ENCODE measurements around the gene HSD17B7. TPM values are rescaled to one million over a fixed set of nuclear protein-coding genes. Genes with fewer than 3 reads are reported as not detected.

Gene HSD17B7
- total RNA-seq, 1 experiment from 2014 or later: 32.0 TPM

GRCh38 chr1:162846256-162847212 lies 56.0 kb downstream of the HSD17B7 start:
- no peak for TF ChIP-seq EZH2 (IDR thresholded peaks at IDR 0.05; ENCODE audit: low read depth)
- TF ChIP-seq CTCF (conservative IDR thresholded peaks at IDR 0.05): no peak
- Histone ChIP-seq H3K36me3 (ENCODE audit: low read depth) (no peaks in the 10 kb centered on the region), H2AFZ (no peak overlapping the region), H3K4me3 (no peak overlapping the region), H3F3A (ENCODE audit: insufficient read depth, low read depth) (no peaks in the 10 kb centered on the region), H3K4me2 (no peak overlapping the region), H3K79me2 (ENCODE audit: low read depth) (no peaks in the 10 kb centered on the region), H3K27ac (no peak overlapping the region), H4K20me1 (ENCODE audit: insufficient read depth) (no peaks in the 10 kb centered on the region), H3K9me2 (ENCODE audit: insufficient read depth) (no peaks in the 10 kb centered on the region), H3K4me1 (replicated peaks; ENCODE audit: insufficient read depth) (no peaks in the 10 kb centered on the region), H3K9me3 (ENCODE audit: insufficient read depth, low read depth) (no peaks in the 10 kb centered on the region), H3K27me3 (ENCODE audit: insufficient read depth, low read depth) (no peaks in the 10 kb centered on the region)
- BruUV-seq (replicated peaks): no TSS peak
- POLR2A ChIA-PET (ENCODE audit: unreplicated experiment): no interaction called here
- intact Hi-C loops (cut with micrococcal nuclease; ENCODE audit: unreplicated experiment): loop anchor here (5.0 kb wide), 1 partner anchor 226 kb away; no protein-coding TSS in a partner anchor
- CTCF ChIA-PET: no interaction called here
- no peak for DNase-seq

GRCh38 chr1:162847839-162848453 lies 57.4 kb downstream of the HSD17B7 start:
- Histone ChIP-seq H3K4me2 (no peak overlapping the region), H3K9me3 (ENCODE audit: insufficient read depth, low read depth) (no peaks in the 10 kb centered on the region), H3K4me1 (replicated peaks; ENCODE audit: insufficient read depth) (no peaks in the 10 kb centered on the region), H2AFZ (no peak overlapping the region), H3K27me3 (ENCODE audit: insufficient read depth, low read depth) (no peaks in the 10 kb centered on the region), H3K27ac (no peak overlapping the region), H3K79me2 (ENCODE audit: low read depth) (no peaks in the 10 kb centered on the region), H3K9me2 (ENCODE audit: insufficient read depth) (no peaks in the 10 kb centered on the region), H3K36me3 (ENCODE audit: low read depth) (no peaks in the 10 kb centered on the region), H3K4me3 (no peak overlapping the region), H4K20me1 (ENCODE audit: insufficient read depth) (no peaks in the 10 kb centered on the region), H3F3A (ENCODE audit: insufficient read depth, low read depth) (no peaks in the 10 kb centered on the region)
- TF ChIP-seq EZH2 (IDR thresholded peaks at IDR 0.05; ENCODE audit: low read depth) (no peak), CTCF (conservative IDR thresholded peaks at IDR 0.05) (peak; percentile 96)
- BruUV-seq (replicated peaks): no TSS peak
- DNase-seq: peak; percentile 45 to 63
- POLR2A ChIA-PET (ENCODE audit: unreplicated experiment): interaction anchor here (0.7 kb wide), 2 partner anchors 11 to 1081 kb away, joined by 5 read pairs; no protein-coding TSS in a partner anchor
- intact Hi-C loops (cut with micrococcal nuclease; ENCODE audit: unreplicated experiment): loop anchor here (1.0 to 5.0 kb wide), 3 partner anchors 224 to 468 kb away; no protein-coding TSS in a partner anchor
- CTCF ChIA-PET: interaction anchor here (0.6 to 1.0 kb wide), 2 partner anchors 8 to 469 kb away, joined by 3 to 7 read pairs; no protein-coding TSS in a partner anchor

GRCh38 chr1:162849711-162850110 lies 59.2 kb downstream of the HSD17B7 start:
- no peak for TF ChIP-seq EZH2 (IDR thresholded peaks at IDR 0.05; ENCODE audit: low read depth)
- TF ChIP-seq CTCF (conservative IDR thresholded peaks at IDR 0.05): no peak
- intact Hi-C loops (cut with micrococcal nuclease; ENCODE audit: unreplicated experiment): loop anchor here (2.0 to 5.0 kb wide), 2 partner anchors 223 to 325 kb away; no protein-coding TSS in a partner anchor
- H3K27ac ChIP-seq: no peak overlapping the region
- H3K9me3 ChIP-seq (ENCODE audit: insufficient read depth, low read depth): no peaks in the 10 kb centered on the region
- POLR2A ChIA-PET (ENCODE audit: unreplicated experiment): no interaction called here
- H3F3A ChIP-seq (ENCODE audit: insufficient read depth, low read depth): no peaks in the 10 kb centered on the region
- no peak overlapping the region for H3K4me3 ChIP-seq
- no peak overlapping the region for H2AFZ ChIP-seq
- no peaks in the 10 kb centered on the region for H3K36me3 ChIP-seq (ENCODE audit: low read depth)
- H3K9me2 ChIP-seq (ENCODE audit: insufficient read depth): no peaks in the 10 kb centered on the region
- no peaks in the 10 kb centered on the region for H3K79me2 ChIP-seq (ENCODE audit: low read depth)
- BruUV-seq (replicated peaks): no TSS peak
- H4K20me1 ChIP-seq (ENCODE audit: insufficient read depth): no peaks in the 10 kb centered on the region
- no peaks in the 10 kb centered on the region for H3K4me1 ChIP-seq (replicated peaks; ENCODE audit: insufficient read depth)
- no peak for DNase-seq
- H3K4me2 ChIP-seq: no peak overlapping the region
- CTCF ChIA-PET: no interaction called here
- H3K27me3 ChIP-seq (ENCODE audit: insufficient read depth, low read depth): no peaks in the 10 kb centered on the region

Measured in PC-9 (cell line).